ENCODE data around the gene CYP2B6. TPM values are rescaled to one million over a fixed set of nuclear protein-coding genes. Genes with fewer than 3 reads are reported as not detected.
"Not testable (repeated sequence)": the region's sequence is repeated elsewhere in the genome, so short reads cannot be mapped to it uniquely, and the experiment has no call there.

The CYP2B6 gene
- not detected in 2 replicates for total RNA-seq
- not detected for polyA plus RNA-seq (2012)

DNA sequence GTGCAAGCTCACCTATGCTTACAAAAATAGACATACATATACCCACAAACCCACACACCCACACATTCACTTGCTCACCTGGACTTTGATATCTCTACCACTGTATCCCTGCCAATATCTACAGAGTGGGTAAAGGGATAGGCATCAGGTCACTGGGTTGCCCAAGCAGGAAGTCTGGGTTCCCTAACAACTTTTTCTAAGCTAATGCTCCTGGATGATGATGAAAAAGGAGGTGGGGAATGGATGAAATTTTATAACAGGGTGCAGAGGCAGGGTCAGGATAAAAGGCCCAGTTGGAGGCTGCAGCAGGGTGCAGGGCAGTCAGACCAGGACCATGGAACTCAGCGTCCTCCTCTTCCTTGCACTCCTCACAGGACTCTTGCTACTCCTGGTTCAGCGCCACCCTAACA is at the start of gene CYP2B6:
Gene CYP2B6 (plus strand): TSS at position 311 of the 410 bp plus-strand sequence. CDS start 24 bp downstream, at position 335.
- DNase-seq (ENCODE audit: low read depth), result no peak

DNA sequence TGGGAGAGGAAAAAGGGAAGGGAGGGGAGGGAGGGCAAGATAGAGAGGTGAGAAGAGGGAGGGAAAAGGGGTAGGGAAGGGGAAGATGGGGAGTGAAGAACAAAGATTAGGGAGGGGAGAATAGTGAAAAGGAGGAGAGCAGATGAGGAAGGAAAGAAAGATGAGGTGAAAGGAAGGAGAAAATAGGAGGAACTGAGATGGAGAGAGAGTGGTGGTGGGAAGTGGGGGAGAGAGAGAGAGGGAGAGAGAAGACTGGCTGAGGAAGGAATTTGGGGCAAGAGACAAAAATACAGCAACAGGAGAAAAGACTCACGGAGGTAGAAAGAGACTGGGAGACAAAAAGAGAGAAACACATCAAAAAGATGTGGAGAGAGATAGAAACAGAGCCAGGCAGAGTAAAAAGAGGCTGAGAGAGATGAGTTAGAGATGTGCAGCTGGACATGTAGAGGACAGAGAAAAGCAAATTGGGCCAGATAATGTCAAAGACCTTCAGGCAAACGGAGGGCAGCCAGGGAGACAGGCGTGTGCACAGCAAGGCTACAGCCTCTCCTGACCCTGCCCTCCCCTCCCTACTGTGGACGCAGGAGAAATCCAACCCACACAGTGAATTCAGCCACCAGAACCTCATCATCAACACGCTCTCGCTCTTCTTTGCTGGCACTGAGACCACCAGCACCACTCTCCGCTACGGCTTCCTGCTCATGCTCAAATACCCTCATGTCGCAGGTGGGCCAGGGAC is 49.4 kb upstream of the CYP2B6 start:
- DNase-seq (ENCODE audit: low read depth), result no peak

DNA sequence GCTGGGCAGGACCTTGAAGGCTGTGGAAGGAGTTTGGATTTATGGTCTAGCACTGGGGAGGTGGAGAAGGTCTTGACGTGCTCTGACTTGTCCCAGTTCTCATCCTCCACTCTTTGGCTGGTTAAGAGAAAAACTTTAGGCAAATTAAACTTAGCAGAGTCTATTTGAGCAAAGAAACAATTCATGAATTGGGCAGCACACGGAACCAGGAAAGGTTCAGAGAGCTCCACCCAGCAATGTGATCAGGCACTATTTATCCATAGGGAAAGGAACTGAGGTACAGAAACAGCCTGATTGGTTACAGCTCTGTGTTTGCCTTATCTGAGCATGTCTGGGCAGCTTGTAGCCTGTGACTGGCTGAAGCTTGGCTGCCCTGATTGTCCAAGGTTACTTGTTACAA is 45.4 kb upstream of the CYP2B6 start:
- no peak for DNase-seq (ENCODE audit: low read depth)

DNA sequence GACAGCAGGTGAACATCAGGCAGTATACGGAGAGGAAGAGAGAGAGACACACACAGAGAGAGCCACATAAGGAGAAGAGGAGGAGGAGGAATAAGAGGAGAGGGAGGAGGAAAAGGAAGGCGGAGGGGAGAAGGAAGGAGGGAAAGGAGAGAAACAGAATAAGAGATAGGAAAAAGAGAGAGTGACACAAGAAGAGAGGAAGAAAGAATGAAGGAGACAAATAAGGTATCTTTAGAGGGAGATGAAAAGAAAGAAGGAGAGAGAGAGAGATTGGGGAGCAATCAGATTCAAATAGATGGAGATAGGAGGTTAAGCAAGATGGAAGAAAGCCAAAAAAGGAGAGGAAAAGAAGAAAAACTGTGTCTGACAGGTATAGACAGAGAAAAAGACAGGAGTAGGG is 44.0 kb upstream of the CYP2B6 start:
- no peak for DNase-seq (ENCODE audit: low read depth)

DNA sequence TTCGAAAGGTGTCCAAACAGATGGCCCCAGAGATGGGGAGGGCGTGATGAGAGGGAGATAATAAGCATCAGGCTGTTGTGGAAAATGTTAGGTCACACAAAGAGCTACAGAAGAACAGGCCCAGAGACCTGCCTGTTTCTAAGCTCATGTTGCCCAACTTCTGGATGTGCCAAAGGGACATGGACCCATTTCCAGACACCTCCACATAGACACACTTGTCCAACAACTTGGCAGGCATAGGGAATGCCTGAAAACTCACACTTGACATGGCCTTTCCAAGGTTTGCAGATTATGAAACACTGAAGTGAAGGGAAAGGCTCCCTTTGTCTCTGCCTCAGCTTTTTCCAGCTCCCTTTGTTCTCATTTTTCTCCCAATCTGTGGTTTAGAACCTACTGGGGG is 43.5 kb upstream of the CYP2B6 start:
- DNase-seq (ENCODE audit: low read depth), result no peak

GRCh38 chr19:40948580-40949299 is 42.3 kb upstream of the CYP2B6 start:
- DNase-seq (ENCODE audit: low read depth), result no peak

DNA sequence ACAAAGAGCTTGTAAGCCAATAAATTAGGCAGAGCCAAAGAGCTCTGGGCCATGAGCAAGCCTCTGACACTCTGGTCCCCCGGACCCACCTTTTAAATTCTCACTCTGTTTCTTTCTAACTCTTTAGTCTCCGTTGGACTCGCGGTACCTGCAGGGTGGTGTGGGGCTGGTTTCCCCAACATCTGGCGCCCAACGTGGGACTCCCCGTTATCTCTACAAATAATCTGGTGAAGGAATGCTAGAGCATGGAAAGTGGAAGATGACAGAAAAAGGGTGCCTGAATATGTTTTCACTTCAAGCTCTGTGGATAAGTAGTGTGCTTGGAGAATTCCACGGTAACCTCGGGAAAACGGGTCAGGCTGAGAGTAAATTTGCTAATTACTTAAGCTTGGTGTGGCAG is 36.5 kb upstream of the CYP2B6 start:
- DNase-seq (ENCODE audit: low read depth), result peak; percentile 7

DNA sequence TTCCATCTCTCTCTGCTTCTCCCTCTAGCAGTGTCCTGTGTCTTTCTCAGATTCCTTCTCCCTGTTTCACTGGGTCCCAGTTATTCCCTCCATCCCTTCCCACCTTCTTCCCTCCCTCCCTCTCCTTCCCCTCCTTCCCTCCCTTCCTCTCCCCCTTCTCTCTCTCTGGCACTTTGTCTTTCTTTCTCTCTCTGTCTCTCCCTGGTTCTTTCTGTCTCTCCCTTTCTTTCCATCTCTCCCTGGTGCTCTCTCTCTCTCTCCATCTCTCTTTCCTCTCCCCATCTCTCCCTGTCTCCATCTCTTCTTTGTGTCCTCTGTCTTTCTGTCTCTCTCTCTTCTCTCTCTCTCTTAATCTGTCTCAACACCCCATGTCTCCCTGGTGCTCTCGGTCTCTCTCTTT is 31.7 kb upstream of the CYP2B6 start:
- DNase-seq (ENCODE audit: low read depth), result no peak

- DNase-seq (ENCODE audit: low read depth), result no peak
Measured at GRCh38 chr19:40960062-40960685, 30.9 kb upstream of the CYP2B6 start.

DNA sequence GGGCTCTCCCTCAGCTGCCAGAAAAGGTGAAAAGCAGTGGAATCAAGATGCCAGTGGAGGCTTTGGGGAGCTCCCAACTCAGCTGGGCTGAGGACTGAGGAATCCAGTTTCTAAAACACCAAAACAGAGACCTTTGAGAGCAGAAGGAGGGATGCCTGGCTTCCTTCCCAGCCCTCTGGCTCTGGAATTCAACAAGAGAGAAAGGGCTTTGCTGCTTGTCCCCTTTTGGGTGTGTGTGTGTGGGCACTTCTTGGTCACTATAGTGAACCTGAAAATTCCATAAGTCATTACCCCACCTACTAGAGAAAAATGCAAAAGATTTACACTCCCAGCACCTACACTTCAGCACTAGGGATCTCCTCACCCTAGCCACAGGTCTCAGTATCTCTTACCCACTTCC is 30.3 kb upstream of the CYP2B6 start:
- no peak for DNase-seq (ENCODE audit: low read depth)

DNA sequence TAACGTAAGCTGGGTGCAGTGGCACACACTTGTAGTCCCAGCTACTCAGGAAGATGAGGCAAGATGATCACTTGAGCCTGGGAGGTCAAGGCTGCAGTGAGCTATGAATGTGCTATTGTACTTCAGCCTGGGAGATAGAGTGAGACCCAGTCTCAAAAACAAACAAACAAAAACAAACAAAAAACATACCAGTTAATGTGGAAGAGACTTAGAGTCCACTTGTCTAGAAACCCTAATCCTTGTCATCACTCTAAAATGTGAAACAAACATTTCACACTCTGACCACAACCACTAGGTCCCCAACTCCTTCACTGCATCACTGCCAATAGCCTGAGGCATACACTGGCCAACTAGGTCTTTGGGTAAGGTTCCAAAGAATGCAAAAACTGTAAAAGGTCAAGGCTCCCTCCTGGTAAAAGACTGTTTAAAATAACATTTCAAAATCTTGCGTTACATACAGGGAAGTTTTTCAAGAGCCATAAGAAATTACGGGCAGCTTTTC is 28.6 kb upstream of the CYP2B6 start:
- DNase-seq (ENCODE audit: low read depth), result no peak

DNA sequence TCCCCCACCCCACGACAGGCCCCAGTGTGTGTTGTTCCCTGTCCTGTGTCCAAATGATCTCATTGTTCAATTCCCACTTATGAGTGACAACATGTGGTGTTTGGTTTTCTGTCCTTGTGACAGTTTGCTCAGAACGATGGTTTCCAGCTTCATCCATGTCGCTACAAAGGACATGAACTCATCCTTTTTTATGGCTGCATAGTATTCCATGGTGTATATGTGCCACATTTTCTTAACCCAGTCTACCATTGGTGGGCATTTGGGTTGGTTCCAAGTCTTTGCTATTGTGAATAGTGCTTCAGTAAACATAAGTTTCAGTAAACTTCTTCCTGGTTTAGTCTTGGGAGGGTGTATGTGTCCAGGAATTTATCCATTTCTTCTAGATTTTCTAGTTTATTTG is 26.7 kb upstream of the CYP2B6 start:
- not testable (repeated sequence) for DNase-seq (ENCODE audit: low read depth)

DNA sequence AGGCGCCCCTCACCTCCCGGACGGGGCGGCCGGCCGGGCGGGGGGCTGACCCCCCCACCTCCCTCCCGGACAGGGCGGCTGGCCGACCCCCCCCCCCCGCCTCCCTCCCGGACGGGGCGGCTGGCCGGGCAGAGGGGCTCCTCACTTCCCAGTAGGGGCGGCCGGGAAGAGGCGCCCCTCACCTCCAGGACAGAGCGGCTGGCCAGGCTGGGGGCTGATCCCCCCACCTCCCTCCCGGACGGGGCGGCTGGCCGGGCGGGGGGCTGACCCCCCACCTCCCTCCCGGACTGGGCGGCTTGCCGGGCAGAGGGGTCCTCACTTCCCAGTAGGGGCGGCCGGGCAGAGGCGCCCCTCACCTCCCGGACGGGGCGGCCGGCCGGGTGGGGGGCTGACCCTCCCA is 25.7 kb upstream of the CYP2B6 start:
- not testable (repeated sequence) for DNase-seq (ENCODE audit: low read depth)

DNA sequence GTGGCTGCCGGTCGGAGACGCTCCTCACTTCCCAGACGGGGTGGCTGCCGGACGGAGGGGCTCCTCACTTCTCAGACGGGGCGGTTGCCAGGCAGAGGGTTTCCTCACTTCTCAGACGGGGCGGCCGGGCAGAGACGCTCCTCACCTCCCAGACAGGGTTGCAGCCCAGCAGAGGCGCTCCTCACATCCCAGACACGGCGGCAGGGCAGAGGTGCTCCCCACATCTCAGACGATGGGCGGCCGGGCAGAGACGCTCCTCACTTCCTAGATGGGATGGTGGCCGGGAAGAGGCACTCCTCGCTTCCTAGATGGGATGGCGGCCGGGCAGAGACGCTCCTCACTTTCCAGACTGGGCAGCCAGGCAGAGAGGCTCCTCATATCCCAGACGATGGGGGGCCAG is 24.5 kb upstream of the CYP2B6 start:
- not testable (repeated sequence) for DNase-seq (ENCODE audit: low read depth)

- DNase-seq (ENCODE audit: low read depth), result not testable (repeated sequence)
Measured at GRCh38 chr19:40968065-40968464, 23.0 kb upstream of the CYP2B6 start.

- not testable (repeated sequence) for DNase-seq (ENCODE audit: low read depth)
Measured at GRCh38 chr19:40969721-40970120, 21.4 kb upstream of the CYP2B6 start.

- not testable (repeated sequence) for DNase-seq (ENCODE audit: low read depth)
Measured at GRCh38 chr19:40970396-40971345, 20.4 kb upstream of the CYP2B6 start.

DNA sequence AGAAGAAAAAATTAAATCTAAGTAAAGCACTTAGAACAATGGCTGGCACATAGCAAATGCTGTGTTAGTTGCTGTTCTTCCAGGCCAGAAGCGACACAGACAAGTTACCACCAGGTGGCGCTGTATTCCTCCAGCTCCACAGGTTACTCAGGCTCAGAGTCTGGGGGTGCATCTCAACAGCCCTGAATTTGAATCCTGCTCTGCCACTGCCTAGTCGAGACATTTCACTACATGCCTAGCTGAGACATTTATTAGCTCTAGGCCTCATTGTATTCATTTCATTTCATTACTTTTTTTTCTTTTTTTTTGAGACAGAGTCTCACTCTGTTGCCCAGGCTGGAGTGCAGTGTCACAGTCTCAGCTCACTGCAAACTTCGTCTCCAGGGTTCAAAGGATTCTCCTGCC is 16.4 kb upstream of the CYP2B6 start:
- peak; percentile 70 for DNase-seq (ENCODE audit: low read depth)

DNA sequence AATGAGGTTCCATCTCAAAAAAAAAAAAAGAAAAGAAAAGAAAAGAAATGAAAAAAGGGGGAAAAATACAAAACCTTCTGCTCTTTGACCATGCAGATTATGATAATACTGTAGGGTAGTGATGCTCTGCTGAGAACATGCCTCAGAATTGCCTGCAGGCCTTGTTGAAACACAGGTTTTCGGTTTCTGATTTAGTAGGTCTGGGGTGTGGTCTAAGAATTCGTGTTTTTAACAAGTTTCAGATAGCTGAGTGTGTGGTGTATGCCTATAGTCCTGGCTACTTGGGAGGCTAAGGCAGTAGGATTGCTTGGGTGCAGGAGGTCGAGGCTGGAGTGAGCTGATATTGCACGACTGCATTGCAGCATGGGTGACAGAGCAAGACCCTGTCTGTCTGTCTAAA is 14.9 kb upstream of the CYP2B6 start:
- no peak for DNase-seq (ENCODE audit: low read depth)

DNA sequence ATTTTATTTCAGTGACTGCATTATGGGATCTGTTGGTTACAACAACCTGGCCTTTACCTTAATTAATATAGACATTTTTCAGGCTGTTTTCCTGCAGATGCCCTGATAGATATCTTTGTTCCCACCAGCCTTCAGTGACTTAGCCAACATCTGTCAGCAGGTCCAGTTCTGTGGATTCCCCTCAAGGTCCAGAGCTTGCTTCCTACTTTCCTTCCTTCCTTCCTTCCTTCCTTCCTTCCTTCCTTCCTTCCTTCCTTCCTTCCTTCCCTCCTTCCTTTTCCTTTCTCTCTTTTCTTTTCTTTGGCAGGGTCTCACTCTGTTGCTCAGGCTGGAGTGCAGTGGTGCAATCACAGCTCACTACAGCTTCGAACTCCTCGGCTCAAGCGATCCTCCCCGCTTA is 14.4 kb upstream of the CYP2B6 start:
- no peak for DNase-seq (ENCODE audit: low read depth)

GRCh38 chr19:40979759-40980158 is 11.3 kb upstream of the CYP2B6 start:
- DNase-seq (ENCODE audit: low read depth), result not testable (repeated sequence)

All from myocyte (in vitro differentiated cells).